DND-41 (cell line): ENCODE measurements around the gene CCDC3.

Source experiments
- CTCF ChIP-seq: IDR thresholded peaks from 2 replicates; pipeline ENCODE4 v1.5.1; 2012; ENCODE audit warnings: borderline replicate concordance, low read length, moderate library complexity, mild to moderate bottlenecking; ENCODE audit not compliant: poor library complexity, severe bottlenecking; ENCODE audit errors: extremely low read depth
- EZH2 ChIP-seq: IDR thresholded peaks from 3 replicates; pipeline ENCODE4 v1.6.1; 2012; ENCODE audit warnings: borderline replicate concordance, low read depth, mild to moderate bottlenecking, moderate library complexity, low read length, inconsistent platforms; ENCODE audit not compliant: severe bottlenecking

GRCh38 chr10:12961416-12962205 lies 39.9 kb downstream of the CCDC3 start:
- TF ChIP-seq CTCF, result no peak
- TF ChIP-seq EZH2, result no peak
